ENCODE results near the gene RGS12.

The RGS12 gene

GRCh38 chr4:3334316-3334715, 41.5 kb downstream of the RGS12 start:
- DNase-seq, result no peak

GRCh38 chr4:3335385-3335784, 42.6 kb downstream of the RGS12 start:
- no peak for DNase-seq

GRCh38 chr4:3335982-3336381, 43.2 kb downstream of the RGS12 start:
- DNase-seq, result no peak

- no peak for DNase-seq
These were observed 43.8 kb downstream of the RGS12 start for GRCh38 chr4:3336382-3337356.

- DNase-seq, result no peak
These were observed 44.5 kb downstream of the RGS12 start for GRCh38 chr4:3337357-3337732.

GRCh38 chr4:3337811-3338210, 45.0 kb downstream of the RGS12 start:
- DNase-seq, result no peak

GRCh38 chr4:3338321-3338838, 45.6 kb downstream of the RGS12 start:
- DNase-seq, result no peak

GRCh38 chr4:3338976-3339531, 46.2 kb downstream of the RGS12 start:
- DNase-seq, result no peak

GRCh38 chr4:3339577-3339976, 46.8 kb downstream of the RGS12 start:
- no peak for DNase-seq

GRCh38 chr4:3340038-3340699, 47.3 kb downstream of the RGS12 start:
- DNase-seq, result no peak

GRCh38 chr4:3340700-3341083, 47.9 kb downstream of the RGS12 start:
- no peak for DNase-seq

- DNase-seq, result no peak
These were observed 48.9 kb downstream of the RGS12 start for GRCh38 chr4:3341760-3342159.

GRCh38 chr4:3342182-3342854, 49.5 kb downstream of the RGS12 start:
- no peak for DNase-seq
